Gastroesophageal sphincter (tissue), 4 donors: Measurements from ENCODE around the gene CCDC92. TPM values are rescaled to one million over a fixed set of nuclear protein-coding genes. Genes with fewer than 3 reads are reported as not detected.

Source experiments
- ATAC-seq: fragments of 150-250 bp; one replicate; pipeline ENCODE4 v1.9.1; 2016; ENCODE audit warnings: mild to moderate bottlenecking, moderate library complexity
- H3K27ac ChIP-seq, 4 donors: fragments of 200-600 bp; sonication (generic) in 3 of 4; 1 replicate in 3 of 4; 2 replicates in 1 of 4; pipeline ENCODE4 v1.5.1; 2016 to 2019
- H3K27me3 ChIP-seq: fragments of 200-600 bp; sonication (generic); one replicate; pipeline ENCODE4 v1.5.1; 2019
- H3K36me3 ChIP-seq, 2 donors: fragments of 200-600 bp; sonication (generic); one replicate each; pipeline ENCODE4 v1.5.1; 2019; ENCODE audit warnings: control low read depth in 1 of 2
- H3K4me1 ChIP-seq, 3 donors: fragments of 200-600 bp; sonication (generic); 1 replicate in 2 of 3; 2 replicates in 1 of 3; pipeline ENCODE4 v1.5.1; 2016 to 2019; ENCODE audit warnings: control low read depth in 2 of 3
- H3K4me3 ChIP-seq, 2 donors: fragments of 200-600 bp; sonication (generic); one replicate each; pipeline ENCODE4 v1.5.1; 2019; ENCODE audit warnings: mild to moderate bottlenecking in 1 of 2, moderate library complexity in 1 of 2
- H3K9me3 ChIP-seq, 3 donors: fragments of 200-600 bp; sonication (generic); one replicate each; pipeline ENCODE4 v1.5.1; 2017 to 2019; ENCODE audit warnings: control low read depth in 2 of 3
- EP300 ChIP-seq: sonication (generic); formaldehyde crosslinking; IDR thresholded peaks from one replicate; pipeline ENCODE4 v1.6.1; 2017; ENCODE audit warnings: antibody characterized with exemption, mild to moderate bottlenecking
- POLR2A ChIP-seq, 2 donors: fragments of 450-650 bp; IDR thresholded peaks; one replicate each; pipeline ENCODE4 v1.6.1; 2017; ENCODE audit warnings: antibody characterized with exemption in 2 of 2, mild to moderate bottlenecking in 2 of 2, moderate library complexity in 1 of 2
- POLR2AphosphoS5 ChIP-seq: sonication (generic); formaldehyde crosslinking; IDR thresholded peaks from one replicate; pipeline ENCODE4 v1.6.1; 2017; ENCODE audit warnings: antibody characterized with exemption
- WGBS, 2 donors: methylation state at CpG; one replicate each; pipeline ENCODE4 v1.1.5; 2018; ENCODE audit warnings: low coverage in 1 of 2; 5-methylcytosine and 5-hydroxymethylcytosine counted together
- small RNA-seq, 4 donors: library from RNA; depleted of rRNA; stranded (forward); fragments of <200 nt; gene quantifications; one replicate each; pipeline ENCODE3, GENCODE V24; 2016
- total RNA-seq, 4 donors: library from RNA; depleted of rRNA; stranded (reverse); fragments of >200 nt; gene quantifications; one replicate each; pipeline ENCODE4 v1.1.0, GENCODE V29; 2016
- TF ChIP-seq, protein P1 (sequence below), 4 experiments: fragments of 200-600 bp in 2 of 4; fragments of 450-650 bp in 2 of 4; sonication (generic) in 1 of 4; IDR thresholded peaks; one replicate each; pipeline ENCODE4 v1.5.1; 2017 to 2019; ENCODE audit warnings: antibody characterized with exemption in 4 of 4, mild to moderate bottlenecking in 2 of 4, moderate library complexity in 2 of 4

Gene CCDC92
- total RNA-seq, 4 donors from 2014 or later, result 26.2 to 74.3 (median 34.2) TPM

DNA sequence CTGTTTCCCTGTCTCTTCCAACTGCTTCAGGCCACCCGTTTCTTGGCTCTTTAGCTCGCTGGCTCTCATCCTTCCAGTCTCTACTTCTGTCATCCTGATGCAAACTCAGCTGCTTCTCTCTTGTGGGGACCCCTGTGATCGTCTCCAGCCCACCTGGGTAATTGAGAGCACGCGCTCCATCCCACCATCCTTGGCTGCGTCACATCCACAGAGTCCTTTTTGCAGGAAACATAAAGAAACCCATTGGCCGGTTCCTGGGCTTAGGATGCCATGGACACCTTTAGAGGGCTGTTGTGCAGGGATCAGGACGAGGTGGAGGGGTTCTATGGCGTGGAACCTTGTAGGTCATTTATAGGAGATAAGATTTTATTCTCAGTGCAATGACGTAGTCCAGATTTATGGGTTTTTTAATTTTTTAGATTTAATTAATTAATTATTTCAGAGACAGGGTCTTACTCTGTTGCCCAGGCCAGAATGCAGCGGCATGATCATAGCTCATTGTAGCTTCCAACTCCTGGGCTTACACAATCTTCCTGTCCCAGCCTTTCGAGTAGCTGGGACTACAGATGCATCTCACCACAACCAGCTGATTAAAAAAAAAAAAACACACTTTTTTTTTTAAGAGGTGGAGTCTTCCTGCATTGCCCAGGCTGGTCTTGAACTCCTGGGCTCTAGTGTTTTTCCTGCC lies 82.6 kb downstream of the CCDC92 start:
- Histone ChIP-seq H3K4me3 (no peak overlapping the region), H3K9me3 (no peaks in the 10 kb centered on the region)
- WGBS, 2 donors, result 67 to 89% methylated on average over 5 to 7 of the region's 12 CpGs

DNA sequence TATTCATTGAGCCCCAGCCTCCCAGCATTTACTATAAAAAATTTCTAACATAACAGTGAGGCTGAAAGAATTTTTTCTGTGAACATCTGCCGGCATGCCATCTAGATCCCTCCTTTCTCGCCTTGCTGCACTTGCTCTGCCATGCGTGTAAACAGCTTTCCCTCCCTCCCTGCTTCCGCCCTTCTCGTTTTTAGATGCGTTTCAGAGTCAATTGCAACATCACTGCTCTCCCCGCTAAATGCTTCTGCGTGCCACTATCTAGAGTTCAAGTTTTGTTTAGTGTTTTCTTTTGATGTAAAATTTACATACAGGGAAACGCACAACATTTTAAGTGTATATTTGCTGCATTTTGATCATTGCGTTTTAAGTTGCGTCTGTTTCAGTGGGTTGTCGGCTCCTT lies 83.6 kb downstream of the CCDC92 start:
- H3K4me1 ChIP-seq, result no peaks in the 10 kb centered on the region
- no peaks in the 10 kb centered on the region for H3K36me3 ChIP-seq
- TF ChIP-seq, protein P1, sequence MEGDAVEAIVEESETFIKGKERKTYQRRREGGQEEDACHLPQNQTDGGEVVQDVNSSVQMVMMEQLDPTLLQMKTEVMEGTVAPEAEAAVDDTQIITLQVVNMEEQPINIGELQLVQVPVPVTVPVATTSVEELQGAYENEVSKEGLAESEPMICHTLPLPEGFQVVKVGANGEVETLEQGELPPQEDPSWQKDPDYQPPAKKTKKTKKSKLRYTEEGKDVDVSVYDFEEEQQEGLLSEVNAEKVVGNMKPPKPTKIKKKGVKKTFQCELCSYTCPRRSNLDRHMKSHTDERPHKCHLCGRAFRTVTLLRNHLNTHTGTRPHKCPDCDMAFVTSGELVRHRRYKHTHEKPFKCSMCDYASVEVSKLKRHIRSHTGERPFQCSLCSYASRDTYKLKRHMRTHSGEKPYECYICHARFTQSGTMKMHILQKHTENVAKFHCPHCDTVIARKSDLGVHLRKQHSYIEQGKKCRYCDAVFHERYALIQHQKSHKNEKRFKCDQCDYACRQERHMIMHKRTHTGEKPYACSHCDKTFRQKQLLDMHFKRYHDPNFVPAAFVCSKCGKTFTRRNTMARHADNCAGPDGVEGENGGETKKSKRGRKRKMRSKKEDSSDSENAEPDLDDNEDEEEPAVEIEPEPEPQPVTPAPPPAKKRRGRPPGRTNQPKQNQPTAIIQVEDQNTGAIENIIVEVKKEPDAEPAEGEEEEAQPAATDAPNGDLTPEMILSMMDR (IDR thresholded peaks at IDR 0.05), result no peak
- TF ChIP-seq POLR2AphosphoS5, result no peak
- peaks cover 60% of the 10 kb centered on the region for H3K27me3 ChIP-seq
- ATAC-seq, result no peak
- H3K27ac ChIP-seq, result no peak overlapping the region
- H3K4me3 ChIP-seq, result no peak overlapping the region
- H3K9me3 ChIP-seq, result peaks cover 0 to 6% (median 0%) of the 10 kb centered on the region in 3 donors
- WGBS, 2 donors, result 62 to 65% methylated on average over 11 to 12 of the region's 12 CpGs

More for the DNA sequence above, 82.6 kb downstream of the CCDC92 start:
- Histone ChIP-seq H3K27me3 (peaks cover 53% of the 10 kb centered on the region), H3K4me1 (no peaks in the 10 kb centered on the region), H3K27ac (no peak overlapping the region), H3K36me3 (no peaks in the 10 kb centered on the region)
- ATAC-seq, result no peak
- TF ChIP-seq POLR2AphosphoS5 (no peak), POLR2A (IDR thresholded peaks at IDR 0.05) (no peak), EP300 (no peak)
- TF ChIP-seq, protein P1 (IDR thresholded peaks at IDR 0.05), result no peak

- Histone ChIP-seq H3K27ac (no peak overlapping the region), H3K4me3 (no peak overlapping the region), H3K36me3 (no peaks in the 10 kb centered on the region), H3K27me3 (peaks cover 55% of the 10 kb centered on the region), H3K9me3 (peaks cover 0 to 6% (median 0%) of the 10 kb centered on the region in 3 donors), H3K4me1 (no peaks in the 10 kb centered on the region)
- TF ChIP-seq EP300 (no peak), POLR2AphosphoS5 (no peak), POLR2A (IDR thresholded peaks at IDR 0.05) (no peak)
- TF ChIP-seq, protein P1 (IDR thresholded peaks at IDR 0.05), result no peak
- WGBS, 2 donors, result 65 to 90% methylated on average over 5 to 9 of the region's 22 CpGs
- ATAC-seq, result no peak
Measured at GRCh38 chr12:123886931-123887582, 85.6 kb downstream of the CCDC92 start.

- no peak for ATAC-seq
- WGBS, 2 donors, result 77 to 89% methylated on average over 8 to 13 of the region's 13 CpGs
Measured at GRCh38 chr12:123886258-123886657, 86.4 kb downstream of the CCDC92 start.

More at GRCh38 chr12:123886258-123886657, 86.4 kb downstream of the CCDC92 start:
- H3K27ac ChIP-seq, result no peak overlapping the region
- no peaks in the 10 kb centered on the region for H3K4me1 ChIP-seq
- H3K36me3 ChIP-seq, result no peaks in the 10 kb centered on the region
- H3K27me3 ChIP-seq, result peaks cover 55% of the 10 kb centered on the region
- no peak for TF ChIP-seq EP300
- TF ChIP-seq, protein P1 (IDR thresholded peaks at IDR 0.05), result no peak
- peaks cover 0 to 6% (median 0%) of the 10 kb centered on the region in 3 donors for H3K9me3 ChIP-seq
- H3K4me3 ChIP-seq, result no peak overlapping the region

Small RNA genes lying within 50 kb of the gene (small RNA-seq; reads per million reads assigned to genes)
- gene AC068790.4 (0 reads per million in 4 donors), gene AC068790.6 (0 to 0.38 (median 0) reads per million in 4 donors)

Other genes with a start within 250 kb of the CCDC92 start
- gene DNAH10, start 210.5 kb downstream of the CCDC92 start, total RNA-seq, result not detected
- 10 to 100 TPM; 58.7 to 95.5 (median 78.2) TPM for gene ZNF664, start 384 bp upstream of the CCDC92 start, total RNA-seq